CD4-positive, alpha-beta T cell treated with Interleukin-21 for 1 hour (primary cell): Measurements from ENCODE around the gene KMT2A.
"Not testable (repeated sequence)": the region's sequence is repeated elsewhere in the genome, so short reads cannot be mapped to it uniquely, and the experiment has no call there.

Experiments used
- DNase-seq: peaks from one replicate; pipeline ENCODE4 v3.0.0-alpha.2; 2020

KMT2A gene

DNA sequence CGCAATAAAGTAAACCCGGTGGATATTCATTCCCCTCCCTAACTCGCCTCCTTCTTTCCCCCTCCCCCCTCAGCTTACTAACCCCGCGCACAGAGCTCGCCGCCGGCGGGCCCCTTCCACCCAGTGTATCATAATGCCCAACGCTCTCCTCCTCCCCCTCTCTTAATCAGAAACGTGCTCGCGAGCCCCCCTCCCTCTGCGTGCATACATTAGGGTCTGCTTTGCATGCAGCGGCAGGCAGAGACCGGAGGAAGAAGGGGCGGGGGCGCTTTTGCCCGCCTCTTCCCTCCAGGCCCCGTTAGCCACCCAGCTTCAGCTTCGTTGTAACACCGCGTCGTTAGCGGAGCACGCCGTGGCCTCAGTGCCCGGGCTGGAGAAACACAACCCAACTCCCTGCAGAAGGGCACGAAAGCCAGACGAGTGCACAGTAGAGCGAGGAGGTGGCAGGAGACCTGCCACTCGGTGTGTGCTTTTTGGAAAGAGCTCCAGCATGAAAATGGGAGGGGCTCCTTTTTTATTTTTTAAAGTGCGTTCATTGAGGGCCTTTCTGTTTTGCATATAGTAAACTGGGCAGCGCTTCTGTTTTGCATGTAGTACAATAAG lies 901 bp upstream of the KMT2A start:
- no peak for DNase-seq

DNA sequence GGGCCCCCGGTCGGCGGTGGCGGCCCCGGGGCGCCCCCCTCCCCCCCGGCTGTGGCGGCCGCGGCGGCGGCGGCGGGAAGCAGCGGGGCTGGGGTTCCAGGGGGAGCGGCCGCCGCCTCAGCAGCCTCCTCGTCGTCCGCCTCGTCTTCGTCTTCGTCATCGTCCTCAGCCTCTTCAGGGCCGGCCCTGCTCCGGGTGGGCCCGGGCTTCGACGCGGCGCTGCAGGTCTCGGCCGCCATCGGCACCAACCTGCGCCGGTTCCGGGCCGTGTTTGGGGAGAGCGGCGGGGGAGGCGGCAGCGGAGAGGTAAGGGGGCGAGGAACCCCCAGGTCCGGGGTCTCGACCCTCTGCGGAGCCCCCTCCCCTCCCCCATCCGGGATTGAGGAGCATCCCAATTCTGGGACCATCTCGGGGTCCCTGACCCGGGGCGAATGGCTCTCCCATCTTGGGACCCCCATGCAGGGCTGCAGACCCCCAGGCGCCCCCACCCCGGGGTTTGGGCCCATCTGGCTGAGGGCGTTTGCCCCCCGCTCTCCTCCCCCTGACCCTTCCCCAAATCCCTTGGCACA lies 431 bp downstream of the KMT2A start:
- DNase-seq: no peak

DNA sequence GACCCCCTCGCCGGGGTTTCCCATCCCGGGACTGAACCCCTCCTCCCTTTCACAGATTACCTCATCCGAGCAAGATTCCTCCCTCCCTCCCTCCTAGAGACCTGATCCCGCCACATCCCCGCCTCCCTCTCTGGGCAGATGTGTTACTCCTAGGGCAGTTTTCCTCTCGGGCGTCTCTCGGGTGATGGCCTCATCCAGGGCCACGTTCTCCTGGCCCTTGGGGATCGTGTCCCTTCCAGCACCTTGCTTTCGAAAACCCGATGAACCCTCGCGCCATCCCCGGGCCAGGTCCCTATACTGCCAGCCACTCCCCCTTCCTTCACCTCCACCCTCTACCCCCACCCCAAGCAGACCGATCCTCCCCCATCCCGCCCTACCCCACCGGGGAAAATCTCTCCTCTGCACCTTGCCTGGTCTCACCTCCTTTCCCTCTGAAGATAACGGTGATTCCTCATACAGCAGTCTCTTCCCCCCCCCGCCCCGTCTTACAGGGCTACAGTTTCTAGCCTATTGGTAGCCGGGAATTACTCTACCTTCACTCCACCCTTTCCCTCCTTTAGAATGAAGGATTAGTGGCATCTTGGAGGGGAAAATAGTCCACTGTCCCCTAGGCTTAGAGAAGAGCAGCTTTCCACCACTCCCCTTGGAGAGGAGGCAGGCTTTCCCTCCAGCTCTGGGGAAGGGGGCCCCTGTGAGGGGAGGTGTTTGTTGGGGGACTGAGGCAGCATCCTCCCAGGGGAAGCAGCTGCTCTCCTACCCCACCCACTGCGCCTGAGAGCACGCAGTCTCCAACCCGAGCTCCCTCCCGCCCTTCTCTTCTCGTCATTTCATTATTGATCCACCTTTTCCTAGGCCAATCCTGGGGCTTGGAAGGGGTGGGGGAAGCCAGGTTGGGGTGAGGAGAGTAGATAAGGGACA lies 1.2 kb downstream of the KMT2A start:
- DNase-seq: peak; percentile 65

DNA sequence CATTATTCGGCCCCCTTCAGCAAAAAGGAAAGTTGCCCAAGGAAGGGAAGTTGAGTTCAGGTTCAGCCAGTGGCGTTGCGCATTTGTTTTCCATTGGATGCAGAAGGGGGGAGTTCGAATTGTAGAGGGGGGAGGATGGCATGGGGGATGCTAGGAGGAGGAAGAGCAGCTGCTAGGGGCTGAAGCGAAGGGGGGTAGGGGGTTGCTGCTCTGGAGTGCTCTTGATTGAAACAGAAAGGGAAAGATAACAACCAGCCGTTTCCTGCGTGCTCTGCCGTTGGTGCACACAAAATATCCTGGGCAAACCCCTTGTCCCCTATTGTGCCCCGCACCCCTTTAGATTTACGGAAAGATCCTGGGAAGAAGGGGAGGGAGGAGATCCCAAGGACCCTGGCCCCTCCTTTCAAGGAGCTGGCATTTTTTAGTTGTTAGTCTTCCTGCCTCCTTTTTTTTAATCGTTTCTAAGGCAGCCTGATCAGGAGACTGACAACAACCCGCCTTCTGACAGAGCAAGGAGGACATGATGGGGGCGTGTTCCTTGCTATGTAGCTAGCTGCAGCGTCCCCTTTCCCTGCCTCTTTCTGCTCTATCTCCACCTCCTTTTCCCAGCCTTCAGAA lies 2.1 kb downstream of the KMT2A start:
- peak; percentile 66 for DNase-seq

DNA sequence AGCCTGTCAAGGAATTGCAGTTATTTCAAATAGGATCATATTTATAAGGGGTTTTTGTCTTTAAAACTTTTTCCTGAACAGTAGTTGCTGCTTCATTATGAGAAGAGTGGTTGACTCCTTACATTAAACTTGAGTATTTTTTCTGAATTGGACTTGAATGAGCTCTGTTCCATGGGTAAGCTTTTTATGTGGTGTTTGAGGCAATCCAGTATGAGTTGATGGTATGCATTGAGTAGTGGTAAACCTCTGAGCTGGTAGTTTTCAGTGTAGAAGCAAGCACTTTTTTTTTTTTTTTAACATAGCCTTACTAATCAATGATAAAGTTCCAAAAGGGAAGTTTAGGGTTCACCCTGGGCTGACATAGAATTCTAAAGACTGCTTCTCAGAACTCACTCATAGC lies 3.4 kb downstream of the KMT2A start:
- DNase-seq: peak; percentile 27

DNA sequence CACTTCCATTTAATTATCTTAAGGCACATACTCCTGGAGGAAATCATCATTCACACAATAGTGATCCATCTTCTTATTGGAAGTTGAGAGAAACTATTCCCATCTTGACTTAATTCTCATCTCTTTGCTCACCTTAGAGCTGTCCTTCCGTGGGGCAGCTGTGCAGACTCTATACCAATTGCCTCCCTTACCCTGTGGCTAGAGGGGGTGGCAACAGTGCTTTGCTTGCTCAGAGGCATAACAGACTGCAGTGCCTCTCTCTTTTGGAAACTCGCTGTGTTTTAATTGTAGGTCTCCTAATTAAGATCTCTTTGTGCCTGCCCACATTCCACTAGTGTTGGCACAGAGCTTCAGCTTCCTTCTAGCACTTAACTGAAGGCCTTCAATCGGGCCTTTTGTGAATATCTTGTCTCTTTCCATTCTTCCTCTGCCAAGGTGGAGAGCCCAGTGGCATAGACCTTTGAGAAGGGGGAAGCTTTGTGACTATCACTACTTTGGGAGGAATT lies 5.5 kb downstream of the KMT2A start:
- no peak for DNase-seq

DNA sequence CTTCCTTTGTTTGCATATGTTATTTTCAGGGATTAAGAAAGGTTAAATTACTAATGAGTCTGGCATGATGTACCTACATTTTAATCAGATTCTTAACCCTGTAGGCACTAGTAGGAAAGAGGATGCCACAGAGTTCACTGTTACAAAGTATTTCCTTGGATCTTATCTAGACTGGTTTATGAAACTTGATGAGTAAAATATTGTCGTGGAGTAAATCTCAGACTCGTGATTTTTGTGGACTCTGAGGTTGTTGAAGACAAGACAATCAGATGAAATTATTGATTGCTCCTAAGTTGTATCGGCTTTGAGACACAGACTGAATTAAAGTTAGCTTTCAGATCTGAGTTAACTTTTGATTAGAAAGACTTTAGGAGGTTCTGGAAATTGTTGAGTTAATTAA lies 6.0 kb downstream of the KMT2A start:
- DNase-seq: no peak

DNA sequence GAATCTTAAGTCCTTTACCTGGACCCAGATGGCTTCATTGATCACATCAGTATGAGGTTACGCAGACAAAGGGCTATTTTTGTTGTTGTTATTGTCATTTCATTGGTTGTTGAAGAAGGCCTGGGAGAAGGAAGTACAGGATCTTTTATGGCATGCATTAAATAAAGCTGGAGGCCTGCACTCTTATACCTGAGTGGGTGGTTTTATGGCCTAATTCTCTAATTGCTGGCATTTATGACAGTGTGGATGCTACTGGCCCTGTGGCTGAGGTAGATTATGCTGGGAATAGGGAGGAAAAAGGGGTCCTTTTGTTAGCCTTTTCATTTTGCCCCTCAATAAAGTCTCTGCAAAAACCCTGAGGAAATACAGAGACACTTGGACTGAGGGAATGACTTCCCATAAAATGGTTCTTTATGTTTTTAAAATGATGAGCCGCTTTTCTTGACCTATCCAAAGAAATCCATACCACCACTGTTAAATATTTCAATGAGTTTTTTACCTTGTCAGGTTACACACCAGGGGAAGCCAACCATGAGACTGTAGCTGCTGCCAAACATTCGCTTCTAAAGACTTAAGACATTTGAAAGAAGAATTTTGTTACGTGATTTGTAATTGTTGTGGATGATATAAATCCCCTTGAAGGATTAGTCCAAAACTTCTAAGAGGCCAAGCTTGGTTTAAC lies 6.8 kb downstream of the KMT2A start:
- DNase-seq: no peak

DNA sequence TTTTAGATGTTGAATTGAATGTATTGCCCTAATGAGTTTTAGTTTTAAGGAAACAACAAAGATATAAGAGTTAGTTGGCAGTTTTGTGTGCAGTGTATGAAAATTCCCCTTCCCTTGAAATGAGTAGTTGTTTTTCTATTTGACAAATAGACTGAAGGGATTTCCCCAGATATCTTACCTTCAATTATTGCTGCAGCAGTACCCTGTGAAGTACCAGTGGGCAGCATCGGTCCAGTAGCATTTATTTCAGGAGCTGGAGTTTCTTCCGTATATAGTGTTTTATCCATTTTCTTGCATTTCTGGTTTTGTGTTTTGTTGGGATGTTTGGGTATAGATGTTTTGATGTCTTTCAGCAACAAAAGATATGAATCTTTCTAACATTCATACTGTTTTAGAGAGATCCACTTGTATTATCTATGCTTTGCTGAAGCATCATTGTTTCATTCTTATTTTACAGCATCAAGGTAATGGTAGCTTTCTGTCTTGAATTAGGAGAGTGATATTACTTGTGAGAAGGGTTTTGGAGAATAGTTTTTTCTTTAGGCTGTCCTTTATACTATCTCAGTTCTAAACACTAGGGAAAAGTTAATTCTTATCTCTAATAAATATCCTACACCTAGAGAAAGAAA lies 7.4 kb downstream of the KMT2A start:
- DNase-seq: peak; percentile 25

DNA sequence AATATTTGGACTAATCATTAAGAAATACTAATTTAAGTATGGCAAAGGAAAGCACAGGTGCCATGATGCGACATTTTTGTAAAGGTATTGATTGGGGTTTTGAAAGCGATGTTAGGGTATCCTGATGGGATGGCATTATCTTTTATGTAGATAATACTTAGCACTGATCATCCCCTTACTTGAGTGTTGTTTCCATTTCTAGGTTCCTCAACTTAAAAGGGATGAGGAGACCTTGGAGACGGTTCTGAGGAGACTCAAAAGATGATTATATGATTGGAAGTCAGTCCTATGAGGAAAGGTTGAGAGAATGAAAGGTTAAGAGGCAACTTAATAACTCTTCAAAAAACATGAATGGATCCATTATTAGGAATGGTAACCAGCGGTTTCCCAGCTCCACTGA lies 11.1 kb downstream of the KMT2A start:
- no peak for DNase-seq

DNA sequence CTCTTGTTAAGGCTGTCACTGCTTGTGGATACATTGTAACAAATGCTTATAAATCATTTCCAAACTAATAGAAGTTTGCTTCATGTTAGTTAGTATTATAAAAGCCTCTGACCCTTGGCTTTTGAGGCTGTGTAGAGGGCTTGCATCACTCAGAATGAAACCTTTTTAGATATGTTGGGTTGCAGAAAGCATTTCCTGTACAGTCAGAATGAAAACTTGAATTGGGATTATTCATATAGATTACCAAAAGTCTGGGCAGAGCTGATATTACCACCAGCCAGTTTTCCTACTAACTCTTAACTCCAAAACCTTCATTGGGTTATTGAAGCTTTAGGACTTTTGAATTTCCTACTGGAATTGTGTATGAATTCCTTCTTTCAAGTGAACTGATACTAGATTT lies 12.0 kb downstream of the KMT2A start:
- DNase-seq: no peak

DNA sequence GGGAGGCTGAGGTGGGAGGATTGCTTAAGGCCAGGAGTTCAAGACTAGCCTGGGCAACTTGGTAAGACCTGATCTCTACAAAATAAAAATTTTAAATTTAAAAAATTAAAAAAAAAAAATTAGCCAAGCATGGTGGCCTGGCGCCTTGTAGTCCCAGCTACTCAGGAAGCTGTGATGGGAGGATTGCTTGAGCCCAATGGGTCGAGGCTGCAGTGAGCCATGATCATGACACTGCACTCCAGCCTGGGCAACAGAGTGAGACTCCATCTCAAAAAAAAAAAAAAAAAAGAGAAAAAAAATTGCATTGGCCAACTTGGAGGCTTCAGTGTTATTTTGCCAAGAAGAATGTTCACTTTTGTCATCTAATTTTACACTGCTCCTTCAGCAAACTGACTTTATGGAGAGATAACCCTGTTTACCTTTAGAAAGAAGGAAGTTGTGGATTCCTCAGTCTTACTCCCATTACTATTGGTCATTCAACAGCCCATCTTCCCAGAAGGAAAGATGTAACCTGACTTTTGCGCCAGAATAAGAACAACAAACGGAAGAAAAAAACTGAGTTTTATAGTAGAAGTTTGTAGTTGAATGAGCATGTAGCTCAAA lies 13.1 kb downstream of the KMT2A start:
- no peak for DNase-seq

DNA sequence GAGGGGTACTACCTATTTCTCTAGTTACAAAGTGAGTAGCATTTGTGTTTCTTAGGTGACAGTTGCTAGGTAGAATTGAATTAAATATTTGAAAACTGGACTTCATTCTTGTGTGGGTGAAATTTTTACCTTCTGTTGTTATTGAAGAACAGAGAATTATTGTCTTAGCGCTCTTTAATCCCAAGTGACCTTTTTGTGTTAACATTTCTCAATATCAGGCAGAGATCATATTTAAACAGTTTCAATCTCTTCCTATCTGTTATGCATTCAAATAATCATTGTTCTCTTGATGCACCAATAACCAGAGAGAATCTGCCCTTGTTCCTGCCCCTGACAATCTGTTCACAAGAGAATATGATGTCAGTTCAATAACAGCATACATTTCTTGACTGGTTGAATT lies 14.2 kb downstream of the KMT2A start:
- no peak for DNase-seq

DNA sequence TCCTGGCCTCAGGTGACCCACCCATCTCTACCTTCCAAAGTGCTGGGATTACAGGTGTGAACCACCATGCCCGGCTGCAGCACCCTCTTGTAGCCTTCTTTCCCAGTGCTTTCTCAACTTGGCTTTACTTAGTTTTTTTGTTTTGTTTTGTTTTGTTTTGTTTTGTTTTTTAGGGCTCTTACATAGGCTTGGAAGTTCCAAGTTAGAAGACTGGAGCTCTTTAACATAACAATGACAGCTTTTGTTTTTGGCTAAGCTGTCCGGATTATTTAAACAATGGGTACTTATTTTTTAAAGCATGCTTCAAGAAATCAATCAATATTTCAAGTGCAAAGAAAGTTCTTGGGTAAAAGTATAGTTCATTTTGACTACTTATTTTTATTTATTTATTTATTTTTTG lies 25.9 kb downstream of the KMT2A start:
- no peak for DNase-seq

DNA sequence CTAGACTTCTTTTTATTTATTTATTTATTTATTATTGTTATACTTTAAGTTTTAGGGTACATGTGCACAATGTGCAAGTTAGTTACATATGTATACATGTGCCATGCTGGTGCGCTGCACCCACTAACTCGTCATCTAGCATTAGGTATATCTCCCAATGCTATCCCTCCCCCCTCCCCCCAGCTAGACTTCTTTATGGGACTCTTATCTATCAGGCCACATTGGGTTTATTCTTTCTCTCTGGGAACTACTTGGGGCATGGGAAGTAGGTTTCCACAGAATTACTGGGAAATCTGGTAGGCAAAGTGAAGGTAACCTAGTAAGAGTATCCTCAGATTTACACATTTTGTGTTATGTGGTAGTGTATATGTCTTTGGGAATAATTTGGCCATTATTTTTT lies 32.7 kb downstream of the KMT2A start:
- DNase-seq: not testable (repeated sequence)

DNA sequence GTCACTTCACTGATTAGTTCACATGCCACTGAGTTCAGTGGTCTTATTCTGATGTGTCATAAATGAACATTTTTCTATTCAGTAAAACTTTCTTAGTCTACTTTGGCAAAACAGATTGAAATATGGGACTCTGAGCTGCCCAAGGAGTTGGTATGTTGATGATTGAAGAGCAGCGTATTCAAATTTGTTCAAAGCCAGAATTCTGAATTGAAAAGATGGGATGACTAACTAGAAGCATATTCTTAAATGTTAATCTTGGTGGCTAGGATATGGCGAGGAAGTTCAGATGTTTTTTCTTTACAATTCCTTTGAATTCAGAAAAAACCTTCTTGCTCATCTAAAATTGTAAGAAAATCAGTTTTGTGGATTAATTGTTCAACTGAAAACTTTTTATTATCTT lies 34.7 kb downstream of the KMT2A start:
- no peak for DNase-seq

DNA sequence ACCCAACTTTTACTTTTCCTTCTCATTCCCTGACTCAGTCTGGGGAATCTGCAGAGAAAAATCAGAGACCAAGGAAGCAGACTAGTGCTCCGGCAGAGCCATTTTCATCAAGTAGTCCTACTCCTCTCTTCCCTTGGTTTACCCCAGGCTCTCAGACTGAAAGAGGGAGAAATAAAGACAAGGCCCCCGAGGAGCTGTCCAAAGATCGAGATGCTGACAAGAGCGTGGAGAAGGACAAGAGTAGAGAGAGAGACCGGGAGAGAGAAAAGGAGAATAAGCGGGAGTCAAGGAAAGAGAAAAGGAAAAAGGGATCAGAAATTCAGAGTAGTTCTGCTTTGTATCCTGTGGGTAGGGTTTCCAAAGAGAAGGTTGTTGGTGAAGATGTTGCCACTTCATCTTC lies 37.2 kb downstream of the KMT2A start:
- DNase-seq: no peak

DNA sequence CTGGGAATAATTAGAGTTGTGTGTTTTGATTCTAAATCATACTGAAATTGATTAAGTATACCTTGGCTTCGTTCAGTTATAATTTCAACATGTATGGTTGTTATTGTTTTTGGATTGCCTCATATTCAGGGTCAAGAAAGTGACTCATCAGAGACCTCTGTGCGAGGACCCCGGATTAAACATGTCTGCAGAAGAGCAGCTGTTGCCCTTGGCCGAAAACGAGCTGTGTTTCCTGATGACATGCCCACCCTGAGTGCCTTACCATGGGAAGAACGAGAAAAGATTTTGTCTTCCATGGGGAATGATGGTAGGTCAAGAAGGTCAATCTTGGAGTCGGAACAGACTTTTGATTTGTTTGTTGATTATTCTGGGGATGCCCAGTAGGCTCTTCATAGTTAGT lies 40.4 kb downstream of the KMT2A start:
- no peak for DNase-seq

DNA sequence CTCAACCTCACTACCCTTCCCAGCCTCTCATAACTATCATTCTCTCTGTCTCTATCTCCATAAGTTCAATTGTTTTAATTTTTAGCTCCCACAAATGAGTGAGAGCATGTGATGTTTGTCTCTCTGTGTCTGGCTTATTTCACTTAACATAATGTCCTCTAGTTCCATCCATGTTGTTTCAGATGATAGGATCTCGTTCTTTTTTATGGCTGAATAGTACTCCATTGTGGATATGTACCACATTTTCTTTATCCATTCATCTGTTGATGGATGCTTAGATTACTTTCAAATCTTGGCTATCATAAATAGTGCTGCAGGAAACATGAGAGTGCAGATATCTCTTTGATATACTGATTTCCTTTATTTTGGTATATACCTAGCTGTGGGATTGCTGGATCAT lies 44.9 kb downstream of the KMT2A start:
- DNase-seq: not testable (repeated sequence)

DNA sequence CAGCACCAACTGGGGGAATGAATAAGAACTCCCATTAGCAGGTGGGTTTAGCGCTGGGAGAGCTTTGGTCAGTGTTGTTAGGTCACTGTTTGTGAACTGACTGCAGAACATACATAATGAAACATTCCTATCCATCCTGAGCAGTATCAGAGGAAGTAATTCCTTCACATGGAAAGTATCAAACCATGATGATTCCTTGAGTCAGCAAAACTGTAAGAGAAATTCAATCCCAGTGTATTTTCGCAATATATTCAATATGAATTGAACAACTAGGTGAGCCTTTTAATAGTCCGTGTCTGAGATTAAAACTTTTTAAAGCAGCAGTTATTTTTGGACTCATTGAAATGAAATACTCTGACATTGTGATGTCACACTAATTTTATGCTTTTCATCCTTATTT lies 48.1 kb downstream of the KMT2A start:
- DNase-seq: no peak

DNA sequence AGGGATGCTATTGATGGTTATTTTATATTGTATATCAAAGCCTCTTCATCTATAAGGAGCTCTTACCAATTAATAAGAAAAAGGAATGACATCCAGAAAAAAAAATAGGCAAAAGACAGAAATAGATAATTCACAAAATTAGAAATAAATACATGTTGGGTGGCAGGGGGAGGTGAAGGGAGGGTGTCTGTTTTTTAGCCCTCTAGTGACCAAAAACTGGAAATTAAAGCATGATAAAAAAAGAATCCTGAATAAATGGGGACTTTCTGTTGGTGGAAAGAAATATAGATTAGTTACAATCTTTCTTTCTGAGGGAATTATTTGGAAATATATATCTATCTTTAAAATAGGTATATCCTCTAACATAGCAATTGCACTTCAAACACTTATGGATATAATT lies 49.0 kb downstream of the KMT2A start:
- DNase-seq: no peak

DNA sequence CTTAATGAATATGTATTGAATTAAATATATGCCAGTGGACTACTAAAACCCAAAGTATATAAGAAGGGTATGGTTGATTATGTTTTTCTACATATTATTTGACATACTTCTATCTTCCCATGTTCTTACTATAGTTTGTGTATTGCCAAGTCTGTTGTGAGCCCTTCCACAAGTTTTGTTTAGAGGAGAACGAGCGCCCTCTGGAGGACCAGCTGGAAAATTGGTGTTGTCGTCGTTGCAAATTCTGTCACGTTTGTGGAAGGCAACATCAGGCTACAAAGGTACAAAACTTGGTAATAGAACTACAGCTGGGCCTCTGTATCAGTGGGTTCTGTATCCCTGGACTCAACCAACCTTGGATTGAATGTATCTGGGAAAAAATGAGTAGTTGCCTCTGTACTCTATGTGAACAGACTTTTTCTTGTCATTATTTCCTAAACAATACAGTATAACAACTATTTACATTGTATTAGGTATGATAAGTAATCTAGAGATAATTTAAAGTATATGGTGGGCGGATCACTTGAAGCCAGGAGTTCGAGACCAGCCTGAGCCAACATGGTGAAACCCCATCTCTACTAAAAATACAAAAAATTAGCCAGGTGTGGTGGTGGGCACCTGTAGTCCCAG lies 52.3 kb downstream of the KMT2A start:
- DNase-seq: peak; percentile 87
